Measurements from ENCODE around the gene PTGES3. TPM values are rescaled to one million over a fixed set of nuclear protein-coding genes. Genes with fewer than 3 reads are reported as not detected.
A peak's percentile ranks its signal among the peaks of the same experiment; 100 is the strongest.

PTGES3 gene
- total and polyA plus RNA-seq, 2 of the 8 experiments (the other 6 are each of a cell fraction or from before 2014, with no cell fraction given) = 111 to 464 TPM

- no peak for TF ChIP-seq SIRT6 (IDR thresholded peaks at IDR 0.05; ENCODE audit: low read length)
- TF ChIP-seq SIN3A (conservative IDR thresholded peaks at IDR 0.05 in 1 of 2, IDR thresholded peaks at IDR 0.05 in 1 of 2; ENCODE audit: low read depth in 1 of 2, low read length in 2 of 2) = peak; percentile 9 to 45; a peak in 1 of 4 replicates
- TF ChIP-seq TAF7 (optimal IDR thresholded peaks at IDR 0.05; ENCODE audit: borderline replicate concordance, low read depth, low read length) = peak; percentile 98
- no peak for TF ChIP-seq KDM1A (IDR thresholded peaks at IDR 0.05; ENCODE audit: borderline replicate concordance, low read length)
- TF ChIP-seq SUZ12 (IDR thresholded peaks at IDR 0.05; ENCODE audit: low read length) = no peak
- TF ChIP-seq ZNF274 (IDR thresholded peaks at IDR 0.05; ENCODE audit: borderline replicate concordance, extremely low read depth, low read length) = no peak
- TF ChIP-seq, protein P1, sequence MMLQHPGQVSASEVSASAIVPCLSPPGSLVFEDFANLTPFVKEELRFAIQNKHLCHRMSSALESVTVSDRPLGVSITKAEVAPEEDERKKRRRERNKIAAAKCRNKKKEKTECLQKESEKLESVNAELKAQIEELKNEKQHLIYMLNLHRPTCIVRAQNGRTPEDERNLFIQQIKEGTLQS (IDR thresholded peaks at IDR 0.05; ENCODE audit: insufficient read depth, low read depth, low read length) = no peak
- TF ChIP-seq JUND (IDR thresholded peaks at IDR 0.05; ENCODE audit: low read length) = no peak
- TF ChIP-seq CHD1 (IDR thresholded peaks at IDR 0.05; ENCODE audit: low read depth, low read length) = no peak
- no peak for TF ChIP-seq SP4 (IDR thresholded peaks at IDR 0.05; ENCODE audit: low read length)
- no peak for TF ChIP-seq BRCA1 (IDR thresholded peaks at IDR 0.05; ENCODE audit: low read depth, low read length)
- peak; percentile 91 for TF ChIP-seq PHF8 (conservative IDR thresholded peaks at IDR 0.05; ENCODE audit: low read depth, low read length)
- no peak for TF ChIP-seq TCF12 (IDR thresholded peaks at IDR 0.05; ENCODE audit: low read depth, low read length)
- TF ChIP-seq CEBPB (IDR thresholded peaks at IDR 0.05; ENCODE audit: low read depth, low read length) = no peak
- TF ChIP-seq BACH1 (IDR thresholded peaks at IDR 0.05; ENCODE audit: low read length) = no peak
- peak; percentile 58 for TF ChIP-seq ASH2L (IDR thresholded peaks at IDR 0.05; ENCODE audit: low read length)
- no peak for TF ChIP-seq JUN (IDR thresholded peaks at IDR 0.05; ENCODE audit: low read depth, low read length)
- TF ChIP-seq HDAC6 (IDR thresholded peaks at IDR 0.05; ENCODE audit: low read depth, low read length) = no peak
- TF ChIP-seq E2F6 (IDR thresholded peaks at IDR 0.05) = no peak; the same call in 1 of the 2 replicates
- no peak for TF ChIP-seq RAD21 (IDR thresholded peaks at IDR 0.05 in 1 of 2, conservative IDR thresholded peaks at IDR 0.05 in 1 of 2; ENCODE audit: low read depth in 2 of 2, low read length in 2 of 2)
- TF ChIP-seq SP1 (IDR thresholded peaks at IDR 0.05; ENCODE audit: low read depth, low read length) = peak; percentile 100
Observed at GRCh38 chr12:56645717-56646446, 42.2 kb downstream of the PTGES3 start, which contains the start of gene ATP5F1B (continued).
